Large intestine (tissue), 3 donors: Measurements from ENCODE around the gene CABP7. TPM values are rescaled to one million over a fixed set of nuclear protein-coding genes. Genes with fewer than 3 reads are reported as not detected.
"Not testable (repeated sequence)": the region's sequence is repeated elsewhere in the genome, so short reads cannot be mapped to it uniquely, and the experiment has no call there.

ENCODE experiments used
- DNase-seq, 2 donors: peaks; one replicate each; pipeline versions ENCODE4 v3.0.0 to v3.0.0-alpha.2; 2013
- H3K27ac ChIP-seq: one replicate; pipeline ENCODE4 v1.5.1; 2013; ENCODE audit warnings: low read length
- H3K27me3 ChIP-seq: 2 replicates; pipeline ENCODE4 v1.6.1; 2013; ENCODE audit warnings: low read length; ENCODE audit not compliant: control insufficient read depth, insufficient read depth
- H3K36me3 ChIP-seq: 2 replicates; pipeline ENCODE4 v1.6.1; 2013; ENCODE audit warnings: low read length; ENCODE audit not compliant: control insufficient read depth, insufficient read depth
- H3K4me1 ChIP-seq: one replicate; pipeline ENCODE4 v1.6.1; 2013; ENCODE audit warnings: low read length; ENCODE audit not compliant: control insufficient read depth, insufficient read depth
- H3K4me3 ChIP-seq: one replicate; pipeline ENCODE4 v1.5.1; 2013; ENCODE audit warnings: low read length
- H3K9me3 ChIP-seq: one replicate; pipeline ENCODE4 v1.6.1; 2013; ENCODE audit warnings: mild to moderate bottlenecking, low read depth, low read length, moderate library complexity; ENCODE audit not compliant: control insufficient read depth
- WGBS: methylation state at CpG from one replicate; pipeline ENCODE4 v1.1.5; 2013; ENCODE audit warnings: low lambda C conversion rate; ENCODE audit not compliant: insufficient coverage; 5-methylcytosine and 5-hydroxymethylcytosine counted together
- polyA plus RNA-seq: library from polyadenylated mRNA; unstranded; fragments of 120-200 nt; gene quantifications from one replicate; pipeline ENCODE4 v1.2.1, GENCODE V29; 2013

The CABP7 gene
- polyA plus RNA-seq, 1 donor = 5.2 TPM

- H3K36me3 ChIP-seq = peaks cover 51% of the 10 kb centered on the region
- no peaks in the 10 kb centered on the region for H3K27me3 ChIP-seq
- no CpG with 5 or more reads among the region's 8 CpGs for WGBS
- no peak for DNase-seq
- no peaks in the 10 kb centered on the region for H3K9me3 ChIP-seq
- no peak overlapping the region for H3K27ac ChIP-seq
- no peak overlapping the region for H3K4me3 ChIP-seq
- H3K4me1 ChIP-seq = no peaks in the 10 kb centered on the region
Measured at GRCh38 chr22:29744902-29745301, 25.1 kb downstream of the CABP7 start.

DNA sequence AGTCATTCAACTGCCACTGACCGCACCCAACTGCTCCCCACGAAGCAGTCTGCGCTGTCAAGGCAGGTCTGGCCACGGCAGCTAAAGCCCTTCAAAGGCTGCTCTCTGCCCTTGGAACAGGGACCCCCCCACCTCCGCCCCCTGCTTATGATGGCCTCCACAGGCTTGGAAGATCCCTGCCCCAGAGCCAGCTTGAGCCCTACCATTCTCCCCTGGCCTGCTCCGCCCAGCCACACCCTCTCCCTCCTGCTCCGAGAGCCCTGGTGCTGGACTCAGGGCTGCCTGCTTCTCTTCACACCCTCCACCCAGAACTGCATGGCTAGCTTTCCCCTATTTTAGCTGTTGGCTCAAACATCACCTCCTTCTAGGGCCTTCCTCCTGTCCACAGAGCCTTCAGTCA is 28.0 kb downstream of the CABP7 start:
- Histone ChIP-seq H3K4me1 (no peaks in the 10 kb centered on the region), H3K36me3 (peaks cover 42% of the 10 kb centered on the region), H3K9me3 (no peaks in the 10 kb centered on the region), H3K27me3 (no peaks in the 10 kb centered on the region), H3K4me3 (no peak overlapping the region), H3K27ac (no peak overlapping the region)
- WGBS = no CpG with 5 or more reads among the region's 7 CpGs
- no peak for DNase-seq

DNA sequence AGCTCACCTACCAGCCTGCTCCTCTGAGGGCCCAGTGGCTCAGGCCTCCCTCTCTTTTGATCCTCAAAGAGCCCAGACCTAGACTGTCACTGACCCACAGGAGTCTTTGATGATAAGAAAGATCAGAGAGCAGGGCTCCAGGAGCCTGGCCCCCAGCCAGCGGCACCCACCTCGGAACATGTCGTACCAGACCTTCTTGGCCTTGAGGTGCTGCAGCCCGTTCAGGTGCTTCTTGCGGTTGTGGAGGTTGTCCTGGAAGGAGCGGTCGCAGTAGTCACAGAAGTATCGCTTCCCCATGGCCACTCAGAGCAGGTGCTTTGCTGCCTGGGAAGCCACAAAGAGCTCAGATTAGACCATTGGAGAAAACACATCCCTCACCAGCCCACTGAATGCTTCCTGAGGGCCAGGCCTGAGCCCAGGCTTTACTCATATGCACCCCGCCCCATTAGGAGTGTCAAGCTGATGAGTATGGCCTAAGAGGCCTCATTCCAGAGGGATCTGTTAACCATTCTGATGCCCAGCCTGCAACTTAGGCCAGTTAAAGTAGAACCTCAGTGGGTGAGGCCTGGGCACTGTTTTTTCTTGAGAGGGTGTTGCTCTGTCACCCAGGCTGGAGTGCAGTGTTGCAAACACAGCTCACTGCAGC is 28.6 kb downstream of the CABP7 start:
- H3K9me3 ChIP-seq = no peaks in the 10 kb centered on the region
- no peak overlapping the region for H3K27ac ChIP-seq
- peaks cover 42% of the 10 kb centered on the region for H3K36me3 ChIP-seq
- no peak overlapping the region for H3K4me3 ChIP-seq
- H3K4me1 ChIP-seq = no peaks in the 10 kb centered on the region
- no peak for DNase-seq
- WGBS = no CpG with 5 or more reads among the region's 9 CpGs
- H3K27me3 ChIP-seq = no peaks in the 10 kb centered on the region

DNA sequence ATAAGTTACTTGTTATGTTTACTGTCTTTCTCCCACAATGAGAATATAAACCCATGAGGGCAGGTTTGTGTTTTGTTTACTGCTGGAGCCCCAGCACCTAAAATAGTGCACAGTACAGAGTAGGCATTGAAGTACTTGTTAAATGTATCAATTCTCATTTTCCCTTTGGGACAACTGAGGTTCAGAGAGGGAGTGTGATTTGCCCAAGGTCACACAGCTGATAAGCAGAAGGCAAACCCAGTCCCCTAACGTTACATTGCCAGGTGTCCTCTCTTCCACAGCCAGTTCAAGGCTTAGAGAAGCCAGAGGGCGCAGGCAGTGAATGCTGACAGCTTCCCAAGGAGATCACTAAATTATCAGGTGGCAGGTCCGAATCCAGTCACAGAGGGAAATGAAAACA is 30.2 kb downstream of the CABP7 start:
- Histone ChIP-seq H3K4me1 (no peaks in the 10 kb centered on the region), H3K9me3 (no peaks in the 10 kb centered on the region), H3K36me3 (peaks cover 37% of the 10 kb centered on the region), H3K27ac (no peak overlapping the region), H3K27me3 (no peaks in the 10 kb centered on the region), H3K4me3 (no peak overlapping the region)
- DNase-seq = no peak
- no CpG with 5 or more reads among the region's 3 CpGs for whole genome bisulfite sequencing

- no peaks in the 10 kb centered on the region for H3K27me3 ChIP-seq
- H3K9me3 ChIP-seq = no peaks in the 10 kb centered on the region
- H3K27ac ChIP-seq = no peak overlapping the region
- no peak overlapping the region for H3K4me3 ChIP-seq
- no CpG with 5 or more reads among the region's 11 CpGs for WGBS
- DNase-seq = no peak
- H3K4me1 ChIP-seq = no peaks in the 10 kb centered on the region
- H3K36me3 ChIP-seq = peaks cover 30% of the 10 kb centered on the region
Measured at GRCh38 chr22:29750559-29751538, 31.0 kb downstream of the CABP7 start.

- no peaks in the 10 kb centered on the region for H3K4me1 ChIP-seq
- no peaks in the 10 kb centered on the region for H3K27me3 ChIP-seq
- H3K36me3 ChIP-seq = peaks cover 26% of the 10 kb centered on the region
- H3K4me3 ChIP-seq = no peak overlapping the region
- H3K27ac ChIP-seq = no peak overlapping the region
- DNase-seq = no peak
- WGBS = no CpG with 5 or more reads among the region's 2 CpGs
- H3K9me3 ChIP-seq = no peaks in the 10 kb centered on the region
Measured at GRCh38 chr22:29751669-29752068, 31.9 kb downstream of the CABP7 start.

DNA sequence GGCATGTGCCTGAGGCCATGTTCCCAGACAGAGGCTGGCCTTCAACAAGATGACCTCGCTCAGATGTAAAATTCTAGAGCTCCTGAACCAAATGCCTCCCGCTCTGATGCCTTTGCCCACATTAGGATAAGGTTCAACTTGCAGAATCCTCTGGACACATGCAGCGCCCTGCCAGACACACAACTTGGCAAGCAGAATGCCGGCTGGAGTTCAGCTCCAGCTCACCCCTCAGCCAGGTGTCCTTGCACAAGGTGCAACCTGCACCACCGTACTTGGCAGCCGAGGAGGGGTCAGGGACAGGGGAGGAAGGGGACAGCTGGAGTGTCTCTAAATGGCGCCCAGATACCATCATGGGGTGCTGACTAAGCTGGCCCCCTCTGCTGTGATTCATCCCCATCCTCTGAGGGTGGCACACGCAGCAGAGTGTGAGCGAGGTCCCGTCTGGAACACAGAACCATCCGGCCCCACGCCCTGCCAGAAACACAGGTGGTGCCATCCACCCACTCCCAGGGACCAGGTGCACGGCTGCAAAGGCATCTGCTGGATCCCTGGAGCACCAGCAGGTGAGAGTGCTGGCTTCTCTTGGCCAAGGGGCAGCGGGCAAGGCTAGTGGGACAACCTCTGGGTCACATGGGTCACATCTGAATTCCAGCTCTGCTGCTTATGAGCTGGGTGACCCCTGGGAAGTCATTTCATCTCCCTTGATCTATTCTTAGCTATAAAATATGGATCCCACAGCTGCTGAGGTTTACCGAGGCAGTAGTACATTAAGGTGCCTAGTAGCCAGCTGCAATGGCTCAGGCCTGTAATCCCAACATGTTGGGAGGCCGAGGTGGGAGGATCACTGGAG is 34.2 kb downstream of the CABP7 start:
- Histone ChIP-seq H3K4me3 (no peak overlapping the region), H3K4me1 (no peaks in the 10 kb centered on the region), H3K36me3 (peaks cover 8% of the 10 kb centered on the region), H3K27me3 (no peaks in the 10 kb centered on the region), H3K27ac (no peak overlapping the region), H3K9me3 (no peaks in the 10 kb centered on the region)
- WGBS = no CpG with 5 or more reads among the region's 16 CpGs
- no peak for DNase-seq

- H3K27me3 ChIP-seq, H3K4me1 ChIP-seq, H3K9me3 ChIP-seq, H3K27ac ChIP-seq, H3K36me3 ChIP-seq, H3K4me3 ChIP-seq, DNase-seq: not testable (repeated sequence)
- WGBS = 100% methylated on average over 1 of the region's 11 CpGs
Measured at GRCh38 chr22:29754658-29755395, 35.0 kb downstream of the CABP7 start.

DNA sequence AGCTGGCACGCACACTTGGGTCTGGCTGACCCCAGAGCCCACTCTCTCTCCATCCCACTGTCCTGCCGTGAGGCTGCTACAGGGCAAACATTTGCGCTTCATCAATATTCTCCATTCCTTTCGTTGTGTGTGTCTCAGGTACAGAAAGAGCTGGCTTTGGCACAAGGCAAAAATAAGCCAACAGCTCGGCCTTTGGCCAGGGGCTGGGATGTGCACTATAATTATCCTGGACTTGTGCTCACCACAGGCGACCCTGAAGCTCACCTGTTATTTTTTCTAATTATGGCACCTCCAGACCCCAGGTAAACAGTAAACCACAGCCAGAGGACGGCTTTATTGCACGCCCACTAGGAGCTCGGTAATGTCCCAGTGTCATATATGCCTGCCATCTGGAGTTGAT is 36.1 kb downstream of the CABP7 start:
- Histone ChIP-seq H3K4me1 (no peaks in the 10 kb centered on the region), H3K36me3 (peaks cover 5% of the 10 kb centered on the region), H3K9me3 (no peaks in the 10 kb centered on the region), H3K4me3 (no peak overlapping the region), H3K27ac (no peak overlapping the region), H3K27me3 (no peaks in the 10 kb centered on the region)
- WGBS = 40% methylated on average over 1 of the region's 9 CpGs
- no peak for DNase-seq

DNA sequence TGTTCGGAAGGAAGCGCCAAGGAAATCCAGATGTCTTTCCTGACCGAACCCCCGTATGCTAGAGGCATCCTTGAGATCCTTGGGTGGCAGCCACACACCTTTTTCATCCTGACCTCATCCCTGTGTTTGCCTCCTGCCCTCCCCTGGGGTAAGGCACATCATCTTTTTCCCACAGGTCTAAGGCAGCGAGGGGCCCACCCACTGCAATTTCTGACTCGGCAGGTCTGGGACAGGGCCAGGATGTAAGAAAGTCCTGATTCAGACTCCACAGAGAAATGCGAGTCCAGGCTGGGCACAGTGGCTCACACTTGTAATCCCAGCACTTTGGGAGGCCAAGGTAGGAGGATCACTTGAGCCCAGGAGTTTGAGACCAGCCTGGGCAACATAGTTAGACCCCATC is 36.5 kb downstream of the CABP7 start:
- no peak overlapping the region for H3K27ac ChIP-seq
- no CpG with 5 or more reads among the region's 7 CpGs for WGBS

More for the DNA sequence above, 36.5 kb downstream of the CABP7 start:
- H3K4me1 ChIP-seq = no peaks in the 10 kb centered on the region
- no peak for DNase-seq
- H3K9me3 ChIP-seq = no peaks in the 10 kb centered on the region
- H3K36me3 ChIP-seq = peaks cover 5% of the 10 kb centered on the region
- H3K4me3 ChIP-seq = no peak overlapping the region
- no peaks in the 10 kb centered on the region for H3K27me3 ChIP-seq
